ENCODE measurements around the gene MCM9. TPM values are rescaled to one million over a fixed set of nuclear protein-coding genes. Genes with fewer than 3 reads are reported as not detected.
"Not testable (repeated sequence)": the region's sequence is repeated elsewhere in the genome, so short reads cannot be mapped to it uniquely, and the experiment has no call there.

The MCM9 gene
- polyA plus RNA-seq, 4 donors: 22.6 to 25.4 (median 23.6) TPM

- no peak for DNase-seq (ENCODE audit: low read depth in 4 of 4, low spot score in 3 of 4)
These were observed 65.6 kb downstream of the MCM9 start for GRCh38 chr6:118869350-118869749.

DNA sequence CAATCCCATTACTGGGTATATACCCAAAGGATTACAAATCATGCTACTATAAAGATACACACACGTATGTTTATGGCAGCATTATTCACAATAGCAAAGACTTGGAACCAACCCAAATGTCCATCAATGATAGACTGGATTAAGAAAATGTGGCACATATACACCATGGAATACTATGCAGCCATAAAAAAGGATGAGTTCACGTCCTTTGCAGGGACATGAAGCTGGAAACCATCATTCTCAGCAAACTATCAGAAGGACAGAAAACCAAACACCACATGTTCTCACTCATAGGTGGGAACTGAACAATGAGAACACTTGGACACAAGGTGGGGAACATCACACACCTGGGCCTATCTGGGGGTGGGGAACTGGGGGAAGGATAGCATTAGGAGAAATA lies 66.1 kb downstream of the MCM9 start:
- DNase-seq (ENCODE audit: low read depth in 4 of 4, low spot score in 3 of 4): not testable (repeated sequence)

GRCh38 chr6:118867181-118867580 lies 67.8 kb downstream of the MCM9 start:
- no peak for DNase-seq (ENCODE audit: low read depth in 4 of 4, low spot score in 3 of 4)

GRCh38 chr6:118865100-118865391 lies 69.9 kb downstream of the MCM9 start:
- DNase-seq (ENCODE audit: low read depth in 4 of 4, low spot score in 3 of 4): no peak

GRCh38 chr6:118864341-118865099 lies 70.4 kb downstream of the MCM9 start:
- no peak for DNase-seq (ENCODE audit: low read depth in 4 of 4, low spot score in 3 of 4)

DNA sequence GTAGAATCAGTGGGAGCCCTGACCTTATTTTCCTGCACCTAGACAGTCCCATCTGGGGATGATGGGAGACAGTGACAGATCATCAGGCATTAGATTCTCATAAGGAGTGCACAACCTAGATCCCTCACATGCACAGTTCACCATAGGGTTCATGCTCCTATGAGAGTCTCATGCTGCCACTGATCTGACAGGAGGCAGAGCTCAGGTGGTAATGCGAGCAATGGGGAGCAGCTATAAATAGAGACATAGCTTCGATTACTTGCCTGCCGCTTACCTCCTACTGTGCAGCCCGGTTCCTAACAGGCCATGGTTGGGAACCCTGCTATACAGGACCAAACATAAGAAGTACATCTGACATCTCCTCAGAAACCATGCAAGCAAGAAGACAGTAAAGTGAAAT lies 72.5 kb downstream of the MCM9 start:
- no peak for DNase-seq (ENCODE audit: low read depth in 4 of 4, low spot score in 3 of 4)

GRCh38 chr6:118860880-118861279 lies 74.1 kb downstream of the MCM9 start:
- DNase-seq (ENCODE audit: low read depth in 4 of 4, low spot score in 3 of 4): no peak

- DNase-seq (ENCODE audit: low read depth in 4 of 4, low spot score in 3 of 4): no peak
These were observed 74.6 kb downstream of the MCM9 start for GRCh38 chr6:118860363-118860762.

DNA sequence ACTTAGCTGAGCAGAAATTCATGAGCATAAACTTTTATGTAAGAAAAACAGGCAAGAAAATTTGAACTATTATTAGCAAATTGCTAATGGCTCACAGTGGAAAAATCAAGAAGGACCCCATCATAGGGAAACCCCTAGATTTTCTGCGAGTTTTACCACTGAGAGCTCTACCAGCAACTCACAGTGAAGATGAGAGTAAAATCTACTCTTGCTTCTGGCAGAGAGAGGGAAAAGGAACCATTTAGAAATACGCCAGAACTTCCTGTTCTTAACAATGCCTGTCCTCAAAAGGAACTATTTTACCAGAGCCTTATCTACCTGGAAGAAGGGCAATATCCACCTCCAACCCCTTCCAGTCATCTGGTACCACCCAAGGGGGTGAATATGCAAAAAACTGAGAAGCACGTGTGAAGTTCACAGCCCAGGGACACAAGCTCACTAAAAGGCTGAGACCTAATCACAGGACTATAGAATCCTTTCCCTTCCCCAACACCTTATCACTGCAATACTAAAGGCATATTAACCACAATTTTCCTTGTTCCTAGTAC lies 75.4 kb downstream of the MCM9 start:
- DNase-seq (ENCODE audit: low read depth in 4 of 4, low spot score in 3 of 4): no peak

DNA sequence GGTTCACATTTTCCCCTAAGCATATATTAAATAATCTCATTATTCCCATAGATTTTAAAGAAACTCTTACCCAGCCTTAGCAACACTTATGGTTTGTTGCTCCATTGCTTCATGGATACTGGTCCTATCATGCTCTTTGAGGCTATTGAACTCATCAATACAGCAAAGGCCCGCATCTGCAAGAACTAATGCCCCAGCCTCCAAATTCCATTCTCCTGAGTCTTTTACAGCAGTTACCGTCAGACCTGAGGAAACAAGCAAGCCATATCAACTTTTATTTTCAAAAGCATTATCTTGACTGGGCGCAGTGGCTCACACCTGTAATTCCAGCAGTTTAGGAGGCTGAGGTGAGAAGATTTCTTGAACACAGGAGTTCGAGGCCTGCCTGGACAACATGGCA lies 78.7 kb downstream of the MCM9 start:
- no peak for DNase-seq (ENCODE audit: low read depth in 4 of 4, low spot score in 3 of 4)

DNA sequence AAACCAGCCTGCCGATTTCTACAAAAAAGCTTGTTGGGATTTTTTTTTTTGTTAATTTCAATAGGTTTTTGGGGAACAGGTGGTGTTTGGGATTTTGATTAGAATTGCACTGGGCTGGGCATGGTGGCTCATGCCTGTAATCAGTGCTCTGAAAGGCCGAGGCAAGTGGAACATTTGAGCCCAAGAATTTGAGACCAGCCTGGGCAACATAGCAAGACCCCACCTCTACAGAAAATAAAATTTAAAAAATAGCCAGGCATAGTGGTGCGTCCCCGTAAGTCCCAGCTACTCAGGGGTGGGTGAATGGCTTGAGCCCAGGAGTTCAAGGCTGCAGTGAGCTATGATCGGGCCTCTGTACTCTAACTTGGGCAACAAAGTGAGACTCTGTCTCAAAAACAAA lies 81.6 kb downstream of the MCM9 start:
- DNase-seq (ENCODE audit: low read depth in 4 of 4, low spot score in 3 of 4): no peak

GRCh38 chr6:118844915-118845314 lies 90.0 kb downstream of the MCM9 start:
- DNase-seq (ENCODE audit: low read depth in 4 of 4, low spot score in 3 of 4): no peak

DNA sequence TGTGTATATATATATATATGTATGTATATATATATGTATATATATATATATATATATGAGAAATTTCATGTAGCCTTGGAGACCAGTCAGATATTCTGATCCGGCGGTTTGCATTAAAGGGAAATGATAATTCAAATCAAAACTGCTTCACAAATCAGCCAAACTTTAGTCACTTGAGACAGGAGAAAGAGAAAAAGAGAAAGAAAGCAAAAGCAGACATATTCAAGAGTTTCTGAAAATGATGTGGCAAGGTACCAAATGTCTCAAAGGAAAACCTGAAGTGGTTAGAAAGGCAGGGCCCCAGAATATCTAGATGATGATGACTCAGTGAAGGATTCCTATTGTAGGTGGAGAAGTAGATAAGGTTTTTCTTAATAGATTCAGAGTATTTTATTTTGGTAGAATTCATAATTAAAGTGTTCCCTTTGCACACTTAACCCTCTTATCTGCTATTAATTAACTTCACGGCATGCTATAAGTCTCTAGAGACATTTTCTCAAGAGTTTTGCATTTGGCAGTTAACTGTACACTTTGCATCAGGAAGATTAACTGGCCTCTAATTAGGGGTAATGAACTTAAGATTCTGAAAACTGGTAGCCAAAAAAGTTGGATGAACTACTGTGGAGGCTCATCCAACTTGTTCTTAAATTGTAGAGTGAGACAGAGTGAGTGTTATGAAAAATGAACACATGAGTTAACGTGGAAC lies 91.1 kb downstream of the MCM9 start:
- DNase-seq (ENCODE audit: low read depth in 4 of 4, low spot score in 3 of 4): no peak

- DNase-seq (ENCODE audit: low read depth in 4 of 4, low spot score in 3 of 4): no peak
These were observed 104.3 kb downstream of the MCM9 start for GRCh38 chr6:118830691-118831090.

DNA sequence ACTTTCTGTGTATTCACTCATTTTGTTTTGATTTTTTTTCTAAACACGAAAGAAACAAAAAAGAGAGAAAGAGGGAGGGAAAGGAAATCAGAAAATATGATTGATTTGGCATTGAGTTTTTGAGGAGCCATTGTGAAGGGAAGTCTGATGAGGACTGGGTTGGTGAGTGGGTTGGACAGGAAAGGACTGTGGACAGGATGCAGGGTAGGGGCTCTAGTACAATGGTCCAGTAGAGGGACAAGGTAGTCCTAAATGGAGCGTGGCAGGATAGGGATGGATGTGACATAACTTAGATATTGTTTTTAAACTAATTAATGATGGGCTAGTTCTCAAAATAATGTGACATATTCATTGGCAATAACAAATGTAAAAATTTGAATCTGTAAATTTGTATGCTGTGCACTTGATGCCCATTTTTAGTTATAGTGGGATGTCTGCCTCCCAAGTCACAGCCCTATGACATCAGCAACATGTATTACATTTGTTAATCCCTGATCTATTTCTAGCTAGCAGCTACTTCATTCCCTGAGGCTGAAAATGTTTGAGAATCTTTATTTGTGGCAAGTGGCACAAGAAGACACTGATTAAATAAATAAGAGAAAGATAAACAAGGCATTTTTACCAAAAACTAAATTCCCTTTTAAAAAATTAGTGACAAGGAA lies 105.0 kb downstream of the MCM9 start:
- DNase-seq (ENCODE audit: low read depth in 4 of 4, low spot score in 3 of 4): no peak

DNA sequence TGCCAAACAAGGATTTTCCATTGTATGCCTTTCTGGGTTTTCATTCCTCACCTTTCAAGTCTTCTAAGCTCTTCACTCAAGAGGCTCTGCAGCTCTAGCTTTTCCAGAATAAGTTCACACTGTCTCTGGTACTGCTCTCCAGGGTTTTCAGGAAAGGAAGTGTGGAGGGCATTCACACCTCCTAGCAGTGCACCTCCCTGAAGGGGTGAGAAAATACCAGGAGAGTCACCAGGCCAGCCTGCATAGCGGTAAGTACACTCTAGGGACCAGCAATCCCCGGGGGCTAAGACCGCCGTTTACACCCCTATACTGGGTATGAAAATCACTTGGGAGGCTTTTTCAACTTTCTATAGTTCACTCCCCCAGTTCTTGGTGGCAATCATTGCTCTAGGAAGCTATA lies 108.9 kb downstream of the MCM9 start:
- DNase-seq (ENCODE audit: low read depth in 4 of 4, low spot score in 3 of 4): no peak

- no peak for DNase-seq (ENCODE audit: low read depth in 4 of 4, low spot score in 3 of 4)
These were observed 109.3 kb downstream of the MCM9 start for GRCh38 chr6:118825661-118826060.

DNA sequence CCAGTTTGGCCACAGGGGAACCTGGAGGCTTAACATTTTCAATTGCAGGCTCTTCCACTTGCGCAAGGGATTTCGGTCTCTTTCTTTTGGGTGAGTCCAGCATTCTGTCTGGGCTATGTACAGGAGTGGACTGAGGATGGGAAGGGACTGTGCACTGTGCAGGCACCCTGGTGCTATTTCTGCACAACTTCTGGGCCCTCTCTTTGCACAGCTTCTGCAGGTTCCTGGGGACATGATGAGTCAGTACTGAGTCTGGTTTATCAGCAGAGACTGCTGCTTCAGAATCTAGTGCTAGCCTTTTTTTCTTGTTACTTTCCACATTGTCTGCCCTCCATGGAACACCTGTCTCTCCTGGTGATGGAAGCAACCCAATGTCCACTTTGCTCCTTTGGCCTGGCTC lies 119.5 kb downstream of the MCM9 start:
- DNase-seq (ENCODE audit: low read depth in 4 of 4, low spot score in 3 of 4): no peak

DNA sequence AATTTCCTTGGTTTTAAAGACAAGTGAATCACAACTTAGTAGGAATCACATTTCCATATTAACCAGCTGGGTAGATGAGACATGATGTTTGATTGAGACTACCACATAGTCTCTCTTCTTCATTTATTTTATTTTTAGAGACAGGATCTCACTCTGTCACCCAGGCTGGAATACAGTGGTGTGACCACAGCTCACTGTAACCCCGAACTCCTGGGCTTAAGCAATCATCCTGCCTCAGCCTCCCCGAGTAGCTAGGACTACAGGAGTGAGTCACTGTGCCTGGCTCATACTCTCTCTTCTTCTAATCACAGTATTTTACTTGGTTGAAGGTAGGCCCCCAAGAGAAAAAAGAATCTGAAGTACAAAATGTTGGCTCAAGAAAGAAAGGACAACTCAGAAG lies 121.2 kb downstream of the MCM9 start:
- DNase-seq (ENCODE audit: low read depth in 4 of 4, low spot score in 3 of 4): no peak

GRCh38 chr6:118812970-118813369 lies 122.0 kb downstream of the MCM9 start:
- no peak for DNase-seq (ENCODE audit: low read depth in 4 of 4, low spot score in 3 of 4)

GRCh38 chr6:118810420-118811027 lies 124.4 kb downstream of the MCM9 start:
- DNase-seq (ENCODE audit: low read depth in 4 of 4, low spot score in 3 of 4): no peak
